SK-N-SH treated with all-trans-retinoic acid at 6 μM for 48 hours (cell line): ENCODE results near the gene OR7A5.

Experiments
- ESRRG ChIP-seq: fragments of 250-450 bp; sonication (Bioruptor Pico); IDR thresholded peaks from 2 replicates; pipeline ENCODE4 v1.6.1; 2021; ENCODE audit warnings: mild to moderate bottlenecking
- ISL1 ChIP-seq: fragments of 250-450 bp; sonication (Bioruptor Pico); IDR thresholded peaks from 2 replicates; pipeline ENCODE4 v2.1.2; 2022; ENCODE audit warnings: mild to moderate bottlenecking, moderate library complexity
- SNAI2 ChIP-seq: fragments of 250-450 bp; sonication (Bioruptor Pico); IDR thresholded peaks from 2 replicates; pipeline ENCODE4 v1.5.0; 2020; ENCODE audit warnings: mild to moderate bottlenecking, moderate library complexity
- ZNF8 ChIP-seq: fragments of 450-650 bp; formaldehyde crosslinking; IDR thresholded peaks from 2 replicates; pipeline ENCODE4 v1.5.0; 2020; ENCODE audit warnings: mild to moderate bottlenecking, moderate library complexity
- TF ChIP-seq, protein P1 (sequence below): fragments of 250-450 bp; sonication (Bioruptor Pico); IDR thresholded peaks from 2 replicates; pipeline ENCODE4 v1.5.1; 2021; ENCODE audit warnings: mild to moderate bottlenecking, moderate library complexity
- TF ChIP-seq, protein P2 (sequence below): fragments of 250-450 bp; sonication (Bioruptor Pico); IDR thresholded peaks from 2 replicates; pipeline ENCODE4 v1.8.0; 2020; ENCODE audit warnings: mild to moderate bottlenecking, moderate library complexity, borderline replicate concordance

DNA sequence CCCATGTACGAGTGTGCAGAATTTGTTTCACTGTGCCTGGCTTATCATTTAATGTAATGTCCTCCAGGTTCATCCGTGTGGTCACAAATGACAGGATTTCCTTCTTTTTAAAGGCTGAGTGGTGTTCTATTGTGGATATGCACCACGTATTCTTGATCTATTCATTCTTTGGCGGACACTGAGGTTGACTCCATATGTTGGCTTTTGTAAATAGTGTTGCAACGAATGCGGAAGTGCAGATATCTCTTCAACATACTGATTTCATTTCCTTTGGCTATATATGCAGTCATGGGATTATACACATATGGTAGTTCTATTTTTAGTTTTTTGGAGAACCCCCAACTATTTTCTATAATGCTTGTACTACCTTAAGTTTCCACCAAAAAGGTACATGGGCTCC, 13.0 kb downstream of the OR7A5 start:
- TF ChIP-seq ZNF8 (CRISPR knock-in tag) (no peak), ESRRG (CRISPR knock-in tag) (no peak), SNAI2 (CRISPR knock-in tag) (no peak), ISL1 (CRISPR knock-in tag) (no peak)
- TF ChIP-seq, protein P1, sequence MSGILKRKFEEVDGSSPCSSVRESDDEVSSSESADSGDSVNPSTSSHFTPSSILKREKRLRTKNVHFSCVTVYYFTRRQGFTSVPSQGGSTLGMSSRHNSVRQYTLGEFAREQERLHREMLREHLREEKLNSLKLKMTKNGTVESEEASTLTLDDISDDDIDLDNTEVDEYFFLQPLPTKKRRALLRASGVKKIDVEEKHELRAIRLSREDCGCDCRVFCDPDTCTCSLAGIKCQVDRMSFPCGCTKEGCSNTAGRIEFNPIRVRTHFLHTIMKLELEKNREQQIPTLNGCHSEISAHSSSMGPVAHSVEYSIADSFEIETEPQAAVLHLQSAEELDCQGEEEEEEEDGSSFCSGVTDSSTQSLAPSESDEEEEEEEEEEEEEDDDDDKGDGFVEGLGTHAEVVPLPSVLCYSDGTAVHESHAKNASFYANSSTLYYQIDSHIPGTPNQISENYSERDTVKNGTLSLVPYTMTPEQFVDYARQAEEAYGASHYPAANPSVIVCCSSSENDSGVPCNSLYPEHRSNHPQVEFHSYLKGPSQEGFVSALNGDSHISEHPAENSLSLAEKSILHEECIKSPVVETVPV (CRISPR knock-in tag), result no peak
- TF ChIP-seq, protein P2, sequence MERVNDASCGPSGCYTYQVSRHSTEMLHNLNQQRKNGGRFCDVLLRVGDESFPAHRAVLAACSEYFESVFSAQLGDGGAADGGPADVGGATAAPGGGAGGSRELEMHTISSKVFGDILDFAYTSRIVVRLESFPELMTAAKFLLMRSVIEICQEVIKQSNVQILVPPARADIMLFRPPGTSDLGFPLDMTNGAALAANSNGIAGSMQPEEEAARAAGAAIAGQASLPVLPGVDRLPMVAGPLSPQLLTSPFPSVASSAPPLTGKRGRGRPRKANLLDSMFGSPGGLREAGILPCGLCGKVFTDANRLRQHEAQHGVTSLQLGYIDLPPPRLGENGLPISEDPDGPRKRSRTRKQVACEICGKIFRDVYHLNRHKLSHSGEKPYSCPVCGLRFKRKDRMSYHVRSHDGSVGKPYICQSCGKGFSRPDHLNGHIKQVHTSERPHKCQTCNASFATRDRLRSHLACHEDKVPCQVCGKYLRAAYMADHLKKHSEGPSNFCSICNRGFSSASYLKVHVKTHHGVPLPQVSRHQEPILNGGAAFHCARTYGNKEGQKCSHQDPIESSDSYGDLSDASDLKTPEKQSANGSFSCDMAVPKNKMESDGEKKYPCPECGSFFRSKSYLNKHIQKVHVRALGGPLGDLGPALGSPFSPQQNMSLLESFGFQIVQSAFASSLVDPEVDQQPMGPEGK (CRISPR knock-in tag), result no peak
